VCaP (cell line): ENCODE data around the gene EFNA2.
A peak's percentile ranks its signal among the peaks of the same experiment; 100 is the strongest.

Experiments
- H3K27ac ChIP-seq: fragments of 450-650 bp; 2 replicates; pipeline ENCODE4 v1.5.1; 2017
- CTCF ChIP-seq: fragments of 450-650 bp; conservative IDR thresholded peaks from 2 replicates; pipeline ENCODE4 v1.5.1; 2017; ENCODE audit warnings: mild to moderate bottlenecking, moderate library complexity

Gene EFNA2

GRCh38 chr19:1259876-1260748 lies 25.6 kb upstream of the EFNA2 start:
- TF ChIP-seq CTCF = no peak
- H3K27ac ChIP-seq = peak overlapping the region; percentile 84; the same call in 1 of the 2 replicates

- H3K27ac ChIP-seq = peak overlapping the region; percentile 84
- TF ChIP-seq CTCF = no peak
Measured at GRCh38 chr19:1260749-1261537, 24.7 kb upstream of the EFNA2 start.

GRCh38 chr19:1261538-1261797 lies 24.2 kb upstream of the EFNA2 start:
- H3K27ac ChIP-seq = peak overlapping the region; percentile 84
- no peak for TF ChIP-seq CTCF

GRCh38 chr19:1261798-1262622 lies 23.7 kb upstream of the EFNA2 start:
- no peak for TF ChIP-seq CTCF
- H3K27ac ChIP-seq = peak overlapping the region; percentile 84

- H3K27ac ChIP-seq = peak overlapping the region; percentile 84; the same call in 1 of the 2 replicates
- no peak for TF ChIP-seq CTCF
Measured at GRCh38 chr19:1262623-1263123, 23.0 kb upstream of the EFNA2 start.

GRCh38 chr19:1263188-1263587 lies 22.5 kb upstream of the EFNA2 start:
- H3K27ac ChIP-seq = no peak overlapping the region
- TF ChIP-seq CTCF = no peak
